T-helper 2 cell (primary cell): ENCODE measurements around the gene MTHFS.

Experiments
- DNase-seq, 5 experiments: peaks; one replicate each; pipeline versions ENCODE4 v3.0.0 to v3.0.0-alpha.2; 2012 to 2022

Gene MTHFS

DNA sequence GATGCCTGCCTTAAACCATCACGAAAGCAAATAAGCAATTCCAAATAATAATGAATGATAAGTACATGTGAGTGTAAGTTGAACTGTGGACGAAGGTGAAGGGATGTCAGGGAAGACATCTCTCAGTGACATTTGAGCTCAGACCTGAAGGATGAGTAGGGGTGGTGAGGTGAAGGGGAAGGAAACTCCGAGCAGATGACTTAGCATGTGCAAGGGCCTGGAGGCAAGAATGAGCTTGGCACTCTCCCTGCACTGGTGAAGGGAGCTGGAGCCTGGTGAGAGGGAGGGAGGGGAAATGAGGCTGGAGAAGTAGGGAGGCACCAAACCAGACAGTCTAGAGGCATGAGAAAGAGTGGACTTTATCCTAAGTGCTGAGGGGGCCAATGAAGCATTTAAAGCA lies 84.3 kb downstream of the MTHFS start:
- no peak for DNase-seq

DNA sequence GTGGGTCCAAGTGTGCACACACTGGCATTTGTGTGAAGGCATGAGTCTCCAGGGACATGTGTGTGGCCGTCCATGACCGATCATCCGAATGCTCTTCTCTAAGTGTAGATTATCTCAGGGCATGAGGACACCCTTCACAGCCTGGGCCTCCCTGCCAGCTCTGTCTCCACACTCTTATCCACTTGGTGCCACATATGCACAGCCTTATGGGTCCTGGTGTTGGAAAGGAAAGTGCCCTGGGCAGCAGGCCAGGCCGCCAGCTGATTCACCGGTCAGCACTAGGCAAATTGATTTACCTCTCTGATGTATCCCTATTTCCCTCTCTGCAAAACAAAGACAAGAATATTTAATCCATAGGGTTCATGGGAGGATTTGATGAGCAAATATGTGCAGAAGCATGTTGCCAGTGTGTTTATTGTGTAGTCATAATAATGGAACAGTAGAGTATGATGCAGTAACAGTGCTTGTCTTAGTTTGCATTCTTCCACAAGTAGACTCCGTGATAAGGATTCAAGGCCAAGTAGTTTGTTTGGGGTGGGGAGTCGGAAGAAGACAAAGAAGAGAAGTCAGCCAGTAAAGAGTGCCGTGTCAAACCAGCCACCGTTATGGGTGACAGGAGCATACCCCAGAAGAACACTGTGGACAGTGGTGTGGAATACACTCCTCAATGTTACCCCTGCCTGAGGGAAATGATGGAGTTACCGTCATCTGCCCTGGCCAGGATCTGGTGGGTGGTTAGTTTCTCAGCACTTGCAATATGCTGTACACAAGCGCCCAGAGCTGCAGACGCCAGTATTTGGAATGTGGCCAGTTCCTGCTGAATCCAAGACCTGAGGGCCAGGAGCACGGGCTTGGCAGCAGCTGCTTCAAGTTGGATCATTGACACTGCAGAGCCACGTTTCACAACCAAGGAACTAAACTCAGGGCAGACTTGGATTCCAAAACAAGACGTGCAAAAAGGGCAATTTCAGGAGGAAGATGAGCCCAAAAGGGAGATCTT lies 85.1 kb downstream of the MTHFS start:
- DNase-seq, result no peak

DNA sequence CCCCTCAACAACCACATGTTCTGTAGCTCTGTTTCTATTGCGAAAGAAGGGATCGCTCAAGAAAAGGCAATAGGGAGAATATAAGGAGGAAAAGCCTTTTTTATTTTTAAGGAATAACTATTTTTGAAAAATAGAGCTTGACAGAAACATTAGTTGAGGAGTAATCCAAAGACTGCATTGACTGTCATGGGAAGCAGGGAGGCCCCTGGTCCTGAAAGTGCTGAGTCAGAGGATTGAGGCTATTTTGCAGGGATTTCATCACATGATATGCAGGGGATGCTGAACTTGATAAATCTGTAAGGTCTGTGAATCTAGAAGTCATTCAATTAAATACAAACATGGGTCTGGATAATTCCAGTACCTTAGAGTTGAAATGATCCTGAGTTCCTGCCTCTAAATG lies 92.0 kb downstream of the MTHFS start:
- no peak for DNase-seq

DNA sequence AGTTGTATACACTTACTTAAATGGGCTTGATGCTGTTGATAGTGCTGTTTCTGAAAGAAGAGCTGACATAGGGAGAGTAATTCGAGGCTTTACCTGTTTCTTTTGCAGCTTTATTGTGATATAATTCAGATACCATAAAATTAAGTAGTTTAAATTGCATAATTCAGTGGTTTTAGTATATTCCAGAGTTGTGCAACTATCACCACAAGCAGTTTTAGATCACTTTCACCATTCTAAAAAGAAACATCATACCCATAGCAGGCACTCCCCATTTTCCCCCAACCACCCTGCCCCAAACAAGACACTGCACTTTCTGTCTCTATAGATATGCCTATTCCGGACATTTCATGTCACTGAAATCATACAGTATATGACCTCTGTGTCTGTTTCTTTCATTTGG lies 98.5 kb downstream of the MTHFS start:
- no peak for DNase-seq
